CD4-positive, alpha-beta T cell treated with Interleukin-17A for 1 hour (primary cell): ENCODE measurements around the gene PAPPA.

ENCODE experiments used
- DNase-seq: peaks from one replicate; pipeline ENCODE4 v3.0.0-alpha.2; 2020

The PAPPA gene, protein sequence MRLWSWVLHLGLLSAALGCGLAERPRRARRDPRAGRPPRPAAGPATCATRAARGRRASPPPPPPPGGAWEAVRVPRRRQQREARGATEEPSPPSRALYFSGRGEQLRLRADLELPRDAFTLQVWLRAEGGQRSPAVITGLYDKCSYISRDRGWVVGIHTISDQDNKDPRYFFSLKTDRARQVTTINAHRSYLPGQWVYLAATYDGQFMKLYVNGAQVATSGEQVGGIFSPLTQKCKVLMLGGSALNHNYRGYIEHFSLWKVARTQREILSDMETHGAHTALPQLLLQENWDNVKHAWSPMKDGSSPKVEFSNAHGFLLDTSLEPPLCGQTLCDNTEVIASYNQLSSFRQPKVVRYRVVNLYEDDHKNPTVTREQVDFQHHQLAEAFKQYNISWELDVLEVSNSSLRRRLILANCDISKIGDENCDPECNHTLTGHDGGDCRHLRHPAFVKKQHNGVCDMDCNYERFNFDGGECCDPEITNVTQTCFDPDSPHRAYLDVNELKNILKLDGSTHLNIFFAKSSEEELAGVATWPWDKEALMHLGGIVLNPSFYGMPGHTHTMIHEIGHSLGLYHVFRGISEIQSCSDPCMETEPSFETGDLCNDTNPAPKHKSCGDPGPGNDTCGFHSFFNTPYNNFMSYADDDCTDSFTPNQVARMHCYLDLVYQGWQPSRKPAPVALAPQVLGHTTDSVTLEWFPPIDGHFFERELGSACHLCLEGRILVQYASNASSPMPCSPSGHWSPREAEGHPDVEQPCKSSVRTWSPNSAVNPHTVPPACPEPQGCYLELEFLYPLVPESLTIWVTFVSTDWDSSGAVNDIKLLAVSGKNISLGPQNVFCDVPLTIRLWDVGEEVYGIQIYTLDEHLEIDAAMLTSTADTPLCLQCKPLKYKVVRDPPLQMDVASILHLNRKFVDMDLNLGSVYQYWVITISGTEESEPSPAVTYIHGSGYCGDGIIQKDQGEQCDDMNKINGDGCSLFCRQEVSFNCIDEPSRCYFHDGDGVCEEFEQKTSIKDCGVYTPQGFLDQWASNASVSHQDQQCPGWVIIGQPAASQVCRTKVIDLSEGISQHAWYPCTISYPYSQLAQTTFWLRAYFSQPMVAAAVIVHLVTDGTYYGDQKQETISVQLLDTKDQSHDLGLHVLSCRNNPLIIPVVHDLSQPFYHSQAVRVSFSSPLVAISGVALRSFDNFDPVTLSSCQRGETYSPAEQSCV (N-terminal part only)

DNA sequence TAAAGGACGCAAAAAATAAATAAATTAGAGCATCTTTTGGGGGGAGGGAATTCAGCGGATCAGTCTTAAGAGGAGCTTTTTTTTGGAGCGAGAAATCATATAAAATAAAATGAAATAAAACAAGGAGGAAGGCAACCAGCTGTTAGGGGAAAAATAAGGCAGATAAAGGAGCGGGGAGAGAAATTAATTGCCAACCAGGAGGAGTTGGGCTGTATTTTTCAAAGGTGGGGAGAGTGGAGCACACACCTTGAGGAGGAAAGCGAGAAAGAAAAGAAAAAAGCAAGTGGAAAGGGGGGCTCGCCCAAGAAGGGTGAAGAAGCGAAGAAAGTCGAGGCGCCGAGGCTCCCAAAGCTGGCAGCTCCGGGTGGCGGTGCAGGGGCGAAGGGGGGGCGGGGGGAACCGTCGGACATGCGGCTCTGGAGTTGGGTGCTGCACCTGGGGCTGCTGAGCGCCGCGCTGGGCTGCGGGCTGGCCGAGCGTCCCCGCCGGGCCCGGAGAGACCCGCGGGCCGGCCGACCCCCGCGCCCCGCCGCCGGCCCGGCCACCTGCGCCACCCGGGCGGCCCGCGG, at the start of gene PAPPA:
TSS of gene PAPPA (plus strand) at position 27 of the 569 bp plus-strand sequence. CDS start at position 409, 382 bp downstream.
- no peak for DNase-seq

DNA sequence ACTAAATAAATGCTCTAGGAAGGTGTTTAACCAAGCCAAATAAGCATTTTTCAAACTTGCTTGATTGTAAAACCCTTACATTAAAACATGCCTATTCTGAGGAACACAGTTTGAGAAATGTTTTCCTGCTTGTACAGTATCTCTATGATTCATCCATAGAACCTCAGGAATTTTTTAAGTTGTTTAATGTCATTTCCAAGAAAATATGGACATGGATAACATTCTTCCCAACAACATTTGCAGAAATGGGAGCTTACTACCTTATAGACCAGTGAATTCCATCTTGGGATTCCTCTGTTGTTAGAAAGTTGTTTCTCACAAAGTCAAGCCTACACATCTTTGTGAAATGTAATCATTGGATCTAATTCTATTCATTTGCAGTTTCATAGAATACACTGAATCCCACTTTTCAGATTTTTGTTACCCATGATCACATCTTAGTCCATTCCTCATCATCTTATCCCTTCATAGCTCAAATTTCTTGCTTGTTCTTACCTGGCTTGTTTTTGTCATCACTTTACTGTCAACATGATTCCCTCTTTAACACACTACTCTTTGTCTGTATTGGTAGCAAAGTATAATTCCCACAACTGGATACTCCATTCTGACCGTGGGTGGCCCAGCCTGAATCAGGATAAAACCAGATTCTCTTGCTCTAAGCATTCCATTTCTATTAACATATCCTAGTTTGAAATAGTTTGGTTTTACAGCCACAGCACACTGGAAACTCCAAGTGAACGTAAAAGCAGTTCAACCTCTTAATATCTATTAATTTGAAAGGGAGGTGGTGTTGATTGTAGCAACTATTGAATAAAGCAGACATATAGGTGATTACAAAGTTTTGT, 49.4 kb upstream of the PAPPA start:
- DNase-seq = no peak

GRCh38 chr9:116112236-116112635, 41.4 kb upstream of the PAPPA start:
- no peak for DNase-seq

- no peak for DNase-seq
These were observed 37.7 kb upstream of the PAPPA start for GRCh38 chr9:116115761-116116353.

DNA sequence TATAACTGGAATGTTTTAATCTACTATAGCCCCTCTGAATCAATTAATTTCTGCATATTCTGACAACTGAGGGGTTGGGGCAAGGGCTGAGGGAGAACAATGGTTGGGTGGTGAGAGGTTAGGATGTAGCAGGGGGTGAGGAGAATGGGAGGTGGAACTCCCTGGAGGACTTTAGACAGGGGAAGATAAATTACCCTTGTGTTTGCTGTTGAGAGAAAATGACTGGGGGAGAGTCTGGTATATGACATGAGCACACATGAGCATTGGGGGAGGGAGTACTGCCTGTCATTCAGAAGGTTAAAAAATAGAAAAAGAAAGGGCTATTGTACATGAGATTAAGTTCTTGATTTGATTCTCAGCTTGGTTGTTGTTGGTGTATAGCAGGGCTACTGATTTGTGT, 37.2 kb upstream of the PAPPA start:
- no peak for DNase-seq

DNA sequence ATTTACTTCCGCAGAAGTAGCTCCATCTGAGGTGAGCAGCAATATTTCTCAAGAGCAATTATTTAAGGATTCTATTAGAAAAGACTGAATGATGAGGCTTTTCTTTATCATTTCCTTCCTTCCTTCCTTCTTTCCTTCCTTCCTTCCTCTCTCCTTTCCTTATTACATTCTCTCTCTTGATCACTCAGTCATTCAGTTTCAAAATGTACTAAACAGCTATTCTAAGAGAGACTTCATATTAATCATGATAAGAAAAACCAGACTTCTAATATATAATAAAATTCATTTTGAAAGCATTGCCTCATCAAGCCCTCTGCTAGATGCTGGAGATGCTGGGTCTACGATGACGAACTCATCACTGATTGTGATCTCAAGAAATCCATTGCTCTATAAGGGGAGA, 30.4 kb upstream of the PAPPA start:
- DNase-seq = no peak

- DNase-seq = no peak
These were observed 29.0 kb upstream of the PAPPA start for GRCh38 chr9:116124472-116125040.

GRCh38 chr9:116133163-116133562, 20.4 kb upstream of the PAPPA start:
- no peak for DNase-seq

GRCh38 chr9:116134975-116135374, 18.6 kb upstream of the PAPPA start:
- DNase-seq = no peak

- no peak for DNase-seq
These were observed 16.6 kb upstream of the PAPPA start for GRCh38 chr9:116137010-116137409.

- no peak for DNase-seq
These were observed 16.0 kb upstream of the PAPPA start for GRCh38 chr9:116137581-116137980.

- no peak for DNase-seq
These were observed 11.6 kb upstream of the PAPPA start for GRCh38 chr9:116141864-116142561.

DNA sequence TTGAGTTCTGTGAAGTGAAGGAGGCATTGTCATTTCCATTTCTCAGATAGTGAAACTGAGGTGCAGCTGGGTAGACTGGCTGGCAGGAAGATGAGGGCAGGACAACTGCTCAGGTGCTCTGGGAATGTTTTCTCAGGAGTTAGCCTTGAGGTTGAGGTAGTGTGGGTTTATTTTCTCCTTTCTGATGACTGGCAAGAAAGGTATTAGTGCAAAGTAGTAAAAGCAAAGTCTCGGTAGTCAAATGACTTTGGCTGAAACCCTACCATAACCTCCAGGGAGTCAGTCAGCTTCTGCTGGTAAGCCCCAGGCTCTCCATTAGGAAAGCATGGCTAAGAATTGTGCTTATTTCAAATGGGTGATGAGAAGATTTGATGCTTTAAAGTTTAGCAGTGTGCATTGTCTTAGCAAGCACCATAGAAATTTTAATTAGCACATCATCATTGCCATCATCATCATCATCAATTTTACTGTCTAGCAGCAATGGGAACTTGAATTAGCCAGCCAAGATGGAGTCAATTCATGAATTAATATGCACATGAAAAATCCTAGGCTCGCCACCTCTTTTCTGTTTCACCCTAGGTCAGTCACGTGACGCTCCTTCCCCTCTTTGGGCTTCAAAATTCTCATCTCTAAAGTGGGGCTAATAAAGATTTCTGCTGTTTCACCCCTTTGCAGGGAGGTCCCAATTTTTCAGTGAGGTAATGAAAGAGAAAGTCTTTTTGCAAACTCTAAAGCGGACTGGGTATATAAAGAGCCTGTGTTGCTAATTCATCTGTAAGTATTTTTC, 10.7 kb upstream of the PAPPA start:
- DNase-seq = no peak

- no peak for DNase-seq
These were observed 9.6 kb upstream of the PAPPA start for GRCh38 chr9:116144038-116144437.

- no peak for DNase-seq
These were observed 9.0 kb upstream of the PAPPA start for GRCh38 chr9:116144555-116144954.

- no peak for DNase-seq
These were observed 8.6 kb upstream of the PAPPA start for GRCh38 chr9:116145036-116145435.

- no peak for DNase-seq
These were observed 5.8 kb upstream of the PAPPA start for GRCh38 chr9:116147821-116148220.

DNA sequence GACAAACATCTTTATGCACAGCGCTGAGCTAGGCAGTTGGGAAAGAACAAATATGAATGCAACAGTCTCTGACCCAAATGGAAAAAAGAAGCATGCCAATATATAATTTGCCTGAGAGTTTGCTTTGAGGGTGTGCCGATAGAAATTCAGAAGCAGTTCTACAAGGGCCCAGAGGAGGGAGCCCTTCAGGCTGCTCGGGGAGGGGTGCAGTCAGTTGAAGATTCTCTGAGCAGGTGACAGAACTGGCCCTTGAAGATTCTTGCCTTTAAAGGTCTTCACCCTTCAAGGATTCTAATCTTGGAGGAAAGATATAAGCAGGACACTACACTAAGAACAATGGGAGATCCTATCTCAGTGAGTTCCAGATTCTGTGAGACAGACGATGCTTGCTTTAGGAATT, 3.7 kb upstream of the PAPPA start:
- DNase-seq = no peak

- DNase-seq = no peak
These were observed 2.4 kb upstream of the PAPPA start for GRCh38 chr9:116151199-116151598.

GRCh38 chr9:116151966-116152381, 1.6 kb upstream of the PAPPA start:
- no peak for DNase-seq
